GM19099 (cell line): ENCODE data around the gene RPS23.

Experiments
- POLR2A ChIP-seq: IDR thresholded peaks from 3 replicates; pipeline ENCODE4 v1.6.1; 2011; ENCODE audit warnings: low read depth; ENCODE audit not compliant: insufficient read length; ENCODE audit errors: extremely low read depth

The RPS23 gene

DNA sequence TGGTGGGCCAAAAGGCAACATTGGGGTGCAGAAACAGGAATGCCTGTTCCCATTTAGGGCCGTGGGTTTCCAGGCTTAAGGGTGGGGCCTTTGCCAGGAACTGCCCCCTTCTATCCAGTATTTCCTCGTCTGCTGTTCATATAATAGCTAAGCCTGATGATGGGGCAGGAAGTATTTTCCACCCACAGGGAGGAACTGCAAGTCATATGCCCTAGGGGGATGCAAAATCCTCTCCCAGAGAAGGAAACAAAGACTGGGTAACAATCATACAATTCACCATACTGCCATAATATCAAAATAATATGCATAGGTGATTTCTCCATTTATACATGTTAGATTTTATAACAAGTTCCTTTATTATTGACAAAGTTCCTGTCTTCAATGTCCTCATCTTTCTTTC lies 20.5 kb upstream of the RPS23 start:
- no peak for TF ChIP-seq POLR2A

DNA sequence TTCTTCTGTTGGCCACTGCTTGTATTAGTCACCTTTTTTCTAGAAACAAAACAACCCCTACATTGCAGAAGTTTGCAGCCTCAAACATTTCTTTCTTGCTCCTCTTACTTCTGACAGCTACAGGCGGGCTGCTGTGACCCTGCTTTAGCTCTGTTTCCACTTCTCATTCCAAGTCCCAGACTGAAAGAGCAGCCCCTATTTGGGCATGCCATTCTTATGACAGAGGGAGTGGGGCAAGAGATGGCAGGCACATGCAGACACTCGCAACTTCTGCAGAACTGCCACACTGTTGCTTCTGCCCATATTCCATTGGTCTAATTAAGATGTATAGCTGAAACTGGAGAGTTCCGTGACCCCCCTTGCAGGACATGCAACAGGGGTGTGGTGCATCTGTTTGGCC lies 19.6 kb upstream of the RPS23 start:
- TF ChIP-seq POLR2A, result no peak

DNA sequence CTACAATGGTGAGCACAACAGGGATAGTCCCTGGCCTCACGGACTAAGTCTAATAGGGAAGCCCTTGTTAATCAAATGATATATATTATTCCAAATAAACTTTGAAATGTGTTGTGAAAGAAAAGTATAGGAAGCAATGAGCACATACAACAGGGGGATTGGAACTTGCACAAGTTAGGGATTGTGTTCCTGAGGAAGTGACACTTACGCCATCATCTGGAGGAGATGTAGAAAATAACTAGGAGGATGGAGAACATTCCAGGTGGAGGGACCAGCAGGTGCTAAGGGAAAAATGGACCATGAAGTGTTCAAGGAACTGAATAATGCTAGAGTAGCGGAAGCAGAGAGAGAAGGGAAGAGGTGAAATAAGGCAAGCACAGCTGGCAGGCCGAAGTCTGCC lies 18.8 kb upstream of the RPS23 start:
- TF ChIP-seq POLR2A, result no peak

DNA sequence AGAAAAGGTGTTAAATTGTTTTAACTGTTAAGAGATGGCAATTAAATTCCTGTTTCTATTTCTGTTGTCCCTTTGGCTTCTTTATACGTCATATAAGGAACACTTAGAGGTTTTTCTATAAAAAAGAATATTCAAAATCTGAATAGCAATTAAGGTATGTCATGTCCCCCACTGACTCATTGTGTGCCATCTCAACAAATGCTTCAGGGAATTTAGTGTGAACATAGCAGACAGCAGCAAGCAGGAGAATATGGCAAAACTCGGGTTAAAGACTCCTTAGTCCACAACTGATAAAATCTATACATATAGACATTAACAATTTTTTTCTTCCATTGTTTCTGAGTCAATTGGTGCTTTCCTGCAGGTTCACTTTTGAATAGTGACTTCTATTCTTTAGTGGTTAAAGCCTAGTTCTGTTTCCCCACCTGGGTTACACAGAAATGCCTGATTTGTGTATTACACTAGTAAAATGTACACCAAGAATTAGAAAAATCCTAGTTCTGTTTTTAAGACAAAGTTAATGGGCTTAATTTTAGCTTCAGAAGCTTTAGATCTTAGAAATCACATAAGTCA lies 17.9 kb upstream of the RPS23 start:
- TF ChIP-seq POLR2A, result no peak

DNA sequence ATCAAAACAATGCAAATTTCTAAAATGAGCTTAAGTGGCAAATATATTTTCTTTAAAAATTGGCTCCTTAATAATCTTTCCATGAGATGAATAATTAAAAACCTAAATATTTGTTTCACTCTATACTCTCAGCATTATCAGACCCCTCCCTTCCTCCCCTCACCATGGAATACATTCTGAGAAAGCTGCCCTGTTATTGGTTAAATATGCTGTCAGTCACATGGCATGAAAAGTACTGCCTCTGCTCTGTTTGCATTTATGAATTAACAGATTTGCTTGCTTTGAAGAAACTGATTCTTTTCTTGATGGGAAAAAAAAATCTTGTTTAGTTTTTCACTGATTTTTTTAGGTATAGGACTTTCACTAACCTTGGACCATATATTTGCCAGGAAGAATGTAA lies 17.0 kb upstream of the RPS23 start:
- no peak for TF ChIP-seq POLR2A

DNA sequence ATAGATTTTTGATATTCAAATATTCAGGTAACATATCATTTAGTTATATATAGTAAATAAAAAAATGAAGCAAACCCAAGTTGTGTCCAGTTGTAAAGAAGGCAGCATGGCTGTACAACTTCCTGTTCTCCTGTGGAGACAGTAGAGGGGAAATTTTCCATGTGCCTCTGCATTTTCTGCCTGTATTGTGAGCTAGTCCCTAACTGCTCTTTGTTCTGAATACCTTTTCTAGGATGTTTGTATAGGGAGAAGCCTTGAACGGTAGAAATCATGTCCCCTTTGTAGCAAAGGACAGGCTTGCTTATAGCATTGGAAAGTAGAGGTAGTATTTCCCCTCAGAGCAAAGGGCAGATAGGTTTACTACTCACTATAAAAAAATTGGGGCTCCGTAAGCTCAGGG lies 13.3 kb upstream of the RPS23 start:
- no peak for TF ChIP-seq POLR2A

DNA sequence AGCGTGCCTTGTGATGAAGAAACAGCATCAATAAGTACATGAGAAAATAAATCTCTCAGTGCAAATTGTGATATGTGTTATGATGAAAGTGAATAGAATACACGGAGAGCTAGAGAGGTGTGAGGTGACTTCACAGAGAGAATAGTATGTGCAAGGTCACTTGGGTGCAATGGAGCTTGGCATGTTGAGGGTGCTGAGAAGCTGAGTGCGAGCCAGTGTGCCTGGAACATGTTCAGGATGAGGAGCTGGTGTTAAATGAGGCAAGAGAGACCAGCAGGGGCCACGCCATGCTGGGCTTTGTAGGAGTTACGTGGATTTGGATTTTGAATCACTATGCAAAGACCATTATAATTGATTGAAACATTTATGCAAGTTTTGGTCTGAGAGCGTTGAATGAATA lies 12.8 kb upstream of the RPS23 start:
- no peak for TF ChIP-seq POLR2A

DNA sequence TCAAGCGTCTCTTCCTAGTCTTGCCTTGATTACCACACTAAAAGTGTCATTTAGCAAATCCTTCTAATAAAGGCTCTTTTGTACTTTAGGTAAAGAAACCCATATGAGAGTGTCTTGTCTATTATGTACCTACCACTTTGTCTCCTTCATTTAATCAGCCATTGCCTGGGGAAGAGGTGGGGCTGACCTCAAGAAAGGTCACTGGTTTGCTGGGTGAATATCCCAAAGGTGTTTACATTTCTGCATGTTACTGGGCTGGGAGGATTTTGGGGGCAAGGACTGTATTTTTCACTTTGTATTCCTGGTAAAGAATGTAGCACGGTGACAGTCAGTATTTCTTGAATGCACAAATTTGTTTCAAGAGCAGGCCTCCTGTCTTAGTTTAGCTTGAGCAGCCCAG lies 11.9 kb upstream of the RPS23 start:
- TF ChIP-seq POLR2A, result no peak

DNA sequence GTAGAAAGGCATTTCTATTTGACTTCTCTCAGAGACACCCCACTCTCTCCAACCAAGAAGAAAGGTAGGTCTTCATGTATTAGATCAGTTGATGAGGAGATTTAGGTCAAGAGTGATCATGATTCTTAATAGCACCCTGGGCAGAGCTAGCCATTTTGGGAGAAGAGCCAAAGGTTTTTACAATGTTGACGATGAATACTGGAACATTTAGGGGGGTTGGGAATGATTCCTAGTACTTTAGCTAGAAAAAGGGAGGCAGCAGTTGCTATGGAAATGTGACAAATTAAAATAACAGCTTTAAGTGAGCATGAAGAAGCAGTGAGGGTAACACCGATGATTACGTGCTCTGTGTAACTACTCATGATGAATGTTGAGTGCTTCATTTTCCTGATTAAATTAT lies 9.5 kb upstream of the RPS23 start:
- TF ChIP-seq POLR2A, result no peak

DNA sequence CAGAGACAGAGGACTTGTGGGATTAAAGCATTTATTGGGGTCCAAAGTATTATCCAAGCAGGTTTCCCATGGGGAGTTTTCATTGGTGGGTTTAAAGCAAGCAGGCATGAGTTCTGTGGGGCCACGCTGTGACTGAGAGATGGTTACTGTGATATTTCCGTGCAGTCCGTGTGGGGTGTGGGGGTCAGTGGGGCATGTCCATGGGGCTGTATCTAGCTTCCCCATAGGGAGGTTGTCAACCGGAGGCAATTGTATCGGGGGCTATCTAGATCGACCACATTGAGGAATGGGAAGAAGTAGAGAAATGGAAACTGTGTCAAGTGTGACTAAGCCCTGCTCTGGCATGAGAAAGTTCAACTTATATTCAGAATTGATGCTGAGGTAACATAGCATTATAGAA lies 7.1 kb upstream of the RPS23 start:
- TF ChIP-seq POLR2A, result no peak

DNA sequence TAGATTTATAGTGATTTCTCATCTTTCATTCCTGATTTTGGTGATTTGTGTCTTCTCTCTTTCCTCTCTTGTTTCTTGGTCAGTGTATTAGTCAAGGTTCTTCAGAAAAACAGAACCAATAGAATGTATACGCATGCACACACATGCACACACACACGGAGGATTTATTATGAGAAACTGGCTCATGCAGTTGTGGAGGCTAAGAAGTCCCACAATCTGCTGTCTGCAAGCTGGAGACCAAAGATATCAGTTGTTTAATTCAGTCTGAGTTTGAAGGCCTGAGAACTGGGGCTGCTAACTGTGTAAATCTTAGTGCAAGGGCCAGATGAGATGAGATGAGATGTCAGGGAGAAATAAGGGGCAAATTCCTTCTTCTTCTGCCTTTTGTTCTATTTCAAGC lies 5.7 kb upstream of the RPS23 start:
- TF ChIP-seq POLR2A, result no peak

DNA sequence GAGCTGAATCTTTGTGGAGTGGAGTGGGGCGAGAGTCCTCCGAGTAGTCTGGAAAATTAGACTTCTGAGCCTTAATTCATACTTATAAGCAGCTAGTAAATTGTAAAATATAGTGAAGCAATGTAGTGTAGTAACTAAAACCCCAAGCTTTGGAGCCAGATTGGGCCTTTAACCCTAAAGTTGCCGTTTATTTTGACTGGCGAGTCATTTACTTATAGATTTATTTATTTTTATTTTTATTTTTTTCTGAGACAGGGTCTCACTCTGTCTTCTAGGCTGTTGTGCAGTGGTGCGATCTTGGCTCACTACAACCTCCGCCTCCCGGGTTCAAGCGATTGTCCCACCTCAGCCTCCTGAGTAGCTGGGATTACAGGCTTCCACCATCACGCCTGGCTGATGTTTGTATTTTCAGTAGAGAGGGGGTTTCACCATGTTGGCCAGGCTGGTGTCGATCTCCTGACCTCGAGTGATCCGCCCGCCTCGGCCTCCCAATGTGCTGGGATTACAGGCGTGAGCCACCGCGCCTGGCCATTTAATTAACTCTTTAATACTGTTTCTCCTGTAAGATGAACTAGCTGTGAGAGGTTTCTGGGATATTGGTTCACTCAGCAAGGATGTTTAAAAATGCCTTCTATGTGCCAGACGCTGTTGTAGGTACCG lies 687 bp upstream of the RPS23 start:
- no peak for TF ChIP-seq POLR2A

DNA sequence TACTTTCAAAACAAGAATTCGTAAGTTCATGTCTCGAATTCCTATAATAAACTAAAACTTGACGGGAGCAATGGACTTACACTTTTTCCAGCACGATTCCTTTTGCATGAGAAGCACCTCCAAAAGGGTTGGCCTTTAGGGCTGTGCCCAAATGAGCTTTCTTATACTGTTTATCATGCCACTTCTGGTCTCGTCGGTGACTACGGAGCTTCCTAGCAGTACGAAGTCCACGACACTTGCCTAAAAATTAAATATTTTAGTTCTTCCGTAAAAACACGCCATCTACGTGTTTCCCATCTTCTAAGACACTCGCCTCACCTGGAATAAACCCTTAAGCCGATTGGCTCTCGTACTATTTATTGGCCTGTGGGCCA lies 554 bp downstream of the RPS23 start:
- TF ChIP-seq POLR2A, result no peak

DNA sequence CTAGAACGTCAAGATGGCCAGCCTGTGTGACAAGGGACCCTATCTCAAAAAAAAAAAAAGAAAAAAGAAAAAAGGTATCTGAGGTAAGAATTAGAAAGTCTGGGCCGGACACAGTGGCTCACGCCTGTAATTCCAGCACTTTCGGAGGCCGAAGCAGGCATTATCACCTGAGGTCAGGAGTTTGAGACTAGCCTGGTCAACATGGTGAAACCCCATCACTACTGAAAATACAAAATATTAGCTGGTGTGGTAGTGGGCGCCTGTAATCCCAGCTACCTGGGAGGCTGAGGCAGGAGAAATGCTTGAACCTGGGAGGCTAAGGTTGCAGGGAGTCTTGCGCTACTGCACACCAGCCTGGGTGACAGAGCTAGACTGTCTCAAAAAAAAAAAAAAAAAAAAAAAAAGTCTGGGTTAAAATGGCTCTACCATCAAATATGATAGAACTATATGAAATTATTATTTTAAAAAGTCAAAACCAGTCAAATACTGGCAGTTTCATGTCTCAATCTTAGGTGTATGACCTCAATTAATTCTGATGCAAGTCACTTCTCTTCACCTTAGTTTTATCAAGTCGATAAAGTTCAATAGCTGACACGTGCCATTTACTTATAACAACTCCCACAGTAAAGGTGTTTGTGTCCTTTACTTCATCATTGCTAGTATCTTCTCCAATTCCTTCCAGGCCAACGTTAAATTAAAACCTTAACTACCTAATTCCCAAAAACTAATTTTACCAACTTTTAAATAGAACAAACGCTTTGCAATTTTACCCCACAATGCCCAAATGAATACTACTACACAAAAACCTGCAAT lies 1.1 kb downstream of the RPS23 start:
- no peak for TF ChIP-seq POLR2A

DNA sequence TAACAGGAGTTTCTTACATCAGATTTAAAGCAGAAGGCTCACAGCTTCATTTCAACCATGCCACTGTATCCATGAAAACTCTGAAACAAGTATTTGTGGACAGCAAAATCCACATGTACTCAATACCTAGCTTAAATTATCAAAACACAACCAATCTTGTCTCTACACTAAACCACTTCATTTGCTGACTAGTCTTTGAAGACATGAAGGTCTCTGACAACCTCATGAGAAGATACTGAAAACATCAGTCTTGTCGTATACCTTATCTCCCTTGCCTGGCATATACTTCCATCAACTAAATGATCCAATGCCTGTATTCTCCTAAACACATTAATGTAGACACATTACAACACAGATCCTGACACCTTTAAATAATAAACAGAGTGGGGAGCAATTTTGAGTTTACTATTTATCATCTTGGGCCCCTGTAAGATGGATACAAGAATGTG lies 2.9 kb downstream of the RPS23 start:
- TF ChIP-seq POLR2A, result no peak
